Kidney tubule cell (primary cell): ENCODE results near the gene RXRA.

Experiments
- DNase-seq: peaks from one replicate; pipeline ENCODE4 v3.0.0-alpha.2; 2018; ENCODE audit warnings: low spot score

RXRA gene

GRCh38 chr9:134336924-134337323, 10.7 kb downstream of the RXRA start:
- no peak for DNase-seq

DNA sequence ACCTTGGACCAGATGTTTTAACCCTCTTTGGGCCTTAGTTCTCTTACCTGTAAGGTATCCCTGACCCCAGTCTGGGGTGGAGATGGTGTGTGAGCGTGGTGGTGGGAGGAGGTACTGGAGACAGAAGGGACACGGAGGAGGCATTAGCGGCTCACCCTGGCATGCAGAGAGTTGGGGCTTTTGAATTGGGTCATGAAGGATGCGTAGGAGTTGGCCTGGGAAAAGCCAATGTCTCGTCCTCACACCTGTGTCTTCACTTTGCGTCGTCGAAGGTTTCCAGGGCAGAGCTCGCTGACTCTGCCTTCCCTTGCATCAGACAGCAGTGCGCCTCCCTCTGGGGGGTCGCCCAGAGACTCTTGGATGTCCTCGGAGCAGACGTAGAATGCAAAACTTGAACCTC, 11.2 kb downstream of the RXRA start:
- no peak for DNase-seq

GRCh38 chr9:134338394-134339182, 12.3 kb downstream of the RXRA start:
- no peak for DNase-seq

- no peak for DNase-seq
These were observed 13.0 kb downstream of the RXRA start for GRCh38 chr9:134339183-134339806.

DNA sequence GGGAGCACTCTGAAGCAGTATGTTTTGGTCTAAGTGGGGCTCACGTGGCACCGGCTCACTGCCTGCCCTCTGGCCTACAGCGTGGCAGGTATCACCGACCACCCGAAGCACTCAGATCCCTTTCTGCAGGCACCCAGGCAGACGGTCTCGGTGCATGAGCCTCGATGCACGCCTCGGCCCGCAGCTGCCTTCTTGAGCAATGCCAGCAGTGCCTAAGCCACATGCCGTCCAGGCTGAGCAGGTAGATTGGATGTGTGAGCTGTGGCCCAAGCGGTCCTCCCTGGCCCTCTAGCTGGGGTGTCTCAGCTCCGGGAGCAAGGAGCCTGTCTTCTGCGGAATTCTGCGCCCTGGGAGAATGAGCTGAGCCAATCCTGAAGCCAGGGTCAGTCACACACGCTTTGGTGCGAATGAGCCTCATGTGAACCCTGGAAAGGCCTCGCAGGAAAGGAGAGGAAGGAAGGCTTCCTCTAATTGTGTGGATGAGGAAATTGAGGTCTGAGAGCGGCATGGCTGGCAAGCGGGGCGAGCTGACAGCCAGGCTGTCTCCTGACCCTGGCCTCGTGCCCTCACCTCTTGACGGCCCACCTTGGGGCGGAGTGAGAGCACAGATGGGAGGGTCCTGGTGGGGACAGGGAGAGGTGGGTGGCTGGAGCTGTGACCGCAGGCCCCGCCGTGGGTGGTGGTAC, 14.4 kb downstream of the RXRA start:
- no peak for DNase-seq

GRCh38 chr9:134341306-134341705, 15.1 kb downstream of the RXRA start:
- DNase-seq, result no peak

DNA sequence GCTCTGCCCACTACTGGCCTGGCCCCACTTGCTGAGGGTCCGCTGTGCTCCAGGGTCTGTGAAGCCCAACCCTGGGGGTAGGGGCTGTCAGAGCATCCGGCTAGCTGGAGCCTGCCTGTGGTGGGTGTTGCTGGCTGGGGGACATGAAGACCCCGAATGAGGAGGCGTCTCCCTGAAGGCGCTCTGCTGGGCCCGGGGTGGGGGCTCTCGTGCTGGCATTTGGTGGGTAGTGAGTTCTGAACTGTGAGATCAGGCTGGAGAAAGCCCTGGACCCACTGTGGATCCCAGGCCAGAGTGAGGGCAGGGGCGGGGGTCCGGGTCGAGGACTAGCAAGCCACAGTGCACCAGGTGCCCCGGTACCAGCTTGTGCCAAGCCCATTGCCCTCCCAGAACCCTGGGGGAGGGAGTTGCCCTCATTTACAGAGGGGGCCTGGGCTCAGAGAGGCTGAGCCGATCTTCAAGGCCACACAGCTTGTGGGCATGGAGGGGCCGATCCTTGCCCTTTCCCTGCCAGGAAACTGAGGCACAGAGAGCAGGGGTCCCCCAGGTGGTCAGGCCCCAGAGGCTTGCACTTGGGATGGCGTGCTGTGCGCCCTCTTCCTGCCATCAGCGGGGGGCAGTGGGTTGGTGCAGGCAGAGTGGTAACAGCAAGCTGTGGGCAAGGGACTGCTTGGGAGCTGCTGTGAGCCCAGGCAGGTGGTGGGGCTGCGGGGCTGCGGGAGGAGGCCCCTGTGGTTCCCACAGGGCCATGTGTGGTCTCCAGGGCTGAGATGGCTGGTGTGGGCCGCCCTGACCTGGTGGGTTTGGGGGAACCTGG, 15.9 kb downstream of the RXRA start:
- DNase-seq, result no peak

- no peak for DNase-seq
These were observed 16.5 kb downstream of the RXRA start for GRCh38 chr9:134342746-134343115.

- DNase-seq, result no peak
These were observed 17.4 kb downstream of the RXRA start for GRCh38 chr9:134343637-134344036.

DNA sequence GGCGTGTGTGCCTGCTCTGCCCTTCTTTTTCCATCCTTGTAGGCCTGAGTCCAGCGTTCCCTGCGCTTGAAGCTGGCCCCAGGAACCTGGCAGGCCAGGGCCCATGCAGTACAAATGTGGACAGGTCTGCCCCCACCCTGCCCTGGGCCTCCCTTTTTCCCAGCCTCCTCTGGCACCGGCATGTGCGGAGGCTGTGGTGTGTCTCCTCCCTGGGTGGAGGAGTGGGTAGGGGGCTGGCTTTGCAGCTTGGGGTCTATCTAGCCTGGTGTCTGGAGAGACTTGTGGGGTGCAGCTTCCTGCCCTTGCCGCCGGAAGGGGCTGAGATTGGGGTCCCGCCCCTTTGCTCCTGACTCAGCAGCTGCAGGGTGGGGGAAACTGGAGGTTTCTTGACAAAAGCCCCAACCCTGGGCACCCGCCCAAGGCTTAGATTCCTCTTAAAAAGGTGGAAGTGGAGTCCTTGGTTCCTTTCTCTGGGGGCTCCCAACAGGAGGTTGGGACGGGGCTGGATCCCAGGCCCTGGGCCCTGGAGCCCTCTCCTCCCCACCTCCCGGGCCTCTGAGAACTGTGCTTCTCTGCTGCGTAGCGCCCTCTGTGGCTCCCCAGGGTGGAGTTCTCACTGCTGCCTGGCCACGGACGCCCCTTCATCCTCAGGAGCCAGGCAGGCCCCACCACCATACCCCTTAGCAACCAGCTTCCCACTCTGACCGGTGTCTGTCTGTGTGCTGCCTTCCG, 18.0 kb downstream of the RXRA start:
- DNase-seq, result no peak

DNA sequence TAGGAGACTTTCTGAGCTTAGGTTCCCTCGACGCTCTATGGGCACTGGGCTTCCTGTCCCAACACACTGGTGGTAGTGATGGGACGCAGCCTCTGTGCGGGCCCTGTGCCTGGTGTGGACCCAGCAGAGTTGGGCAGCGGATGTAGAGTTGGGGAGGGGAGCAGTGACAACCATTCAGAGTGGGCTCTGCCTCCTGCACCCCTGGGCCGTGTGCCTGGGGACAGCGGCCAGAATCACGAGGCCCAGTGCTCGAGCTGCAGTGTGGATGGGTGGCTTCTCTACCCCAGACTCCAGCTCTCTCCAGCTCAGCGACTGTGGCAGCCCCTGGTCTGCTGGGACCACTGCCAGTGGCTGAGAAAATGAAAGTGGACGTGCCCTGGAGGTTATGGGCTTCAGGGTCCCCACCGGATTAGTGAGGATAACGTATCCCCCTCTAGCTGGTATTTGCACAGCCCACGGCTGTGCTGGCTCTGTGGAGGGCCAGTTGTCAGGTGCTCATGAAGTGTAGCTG, 18.6 kb downstream of the RXRA start:
- no peak for DNase-seq

DNA sequence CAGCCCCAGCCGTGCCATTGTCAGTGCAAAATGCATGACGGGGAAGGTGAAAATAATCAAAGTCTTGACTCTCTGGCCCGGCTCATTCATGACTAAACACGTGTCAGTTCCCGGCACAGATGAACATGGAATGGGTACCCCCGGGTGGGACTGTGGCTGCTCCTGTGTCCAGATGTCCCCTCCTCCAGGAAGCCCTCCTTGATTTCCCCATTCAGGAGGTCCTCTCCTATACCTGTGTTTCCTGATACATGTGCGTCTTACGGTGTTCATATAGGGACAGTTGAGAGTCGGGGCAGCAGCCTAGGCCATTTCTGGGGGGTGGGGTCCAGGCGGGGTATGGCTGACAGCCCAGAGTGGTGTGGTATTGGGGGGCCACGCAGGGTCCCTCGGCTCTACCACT, 19.5 kb downstream of the RXRA start:
- no peak for DNase-seq

GRCh38 chr9:134346151-134346550, 19.9 kb downstream of the RXRA start:
- DNase-seq, result no peak

DNA sequence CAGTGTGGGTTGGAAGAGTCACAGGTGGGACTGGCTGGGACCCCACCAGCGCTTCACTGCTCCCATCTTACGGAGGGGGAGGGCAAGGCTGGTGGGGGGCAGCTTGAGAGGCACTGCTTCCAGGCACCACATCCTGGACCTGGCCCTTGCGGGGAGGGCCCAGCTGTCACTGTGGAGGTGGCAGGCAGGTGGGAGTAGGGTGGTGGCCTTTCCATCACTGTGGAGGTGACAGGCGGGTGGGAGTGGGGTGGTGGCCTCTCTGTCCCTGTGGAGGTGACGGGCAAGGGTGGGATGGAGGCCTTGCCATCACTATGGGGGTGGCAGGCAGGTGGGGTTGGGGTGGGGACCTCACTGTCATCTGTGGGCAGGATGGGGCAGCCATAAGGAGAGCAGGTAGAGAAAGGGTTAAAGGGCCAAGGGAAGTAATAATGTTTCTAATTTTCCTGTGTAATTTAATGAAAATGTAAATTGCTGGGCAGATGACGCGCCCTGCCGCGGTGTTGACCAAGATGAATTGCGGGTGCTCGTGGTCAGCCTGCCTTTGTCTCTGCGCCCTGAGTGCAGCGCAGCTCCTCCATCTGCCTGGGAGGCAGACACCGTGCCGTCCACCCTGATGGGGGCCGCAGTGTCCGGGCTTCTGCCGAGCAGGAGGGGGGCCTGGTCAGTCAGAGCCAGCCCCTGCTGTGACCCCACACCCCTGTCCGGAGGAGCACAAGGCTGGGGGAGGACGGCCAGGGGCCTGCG, 20.8 kb downstream of the RXRA start:
- no peak for DNase-seq

GRCh38 chr9:134347996-134348395, 21.7 kb downstream of the RXRA start:
- no peak for DNase-seq

GRCh38 chr9:134348404-134349155, 22.3 kb downstream of the RXRA start:
- DNase-seq, result no peak

- DNase-seq, result no peak
These were observed 23.7 kb downstream of the RXRA start for GRCh38 chr9:134349936-134350335.

- DNase-seq, result no peak
These were observed 24.2 kb downstream of the RXRA start for GRCh38 chr9:134350416-134350994.

- no peak for DNase-seq
These were observed 25.4 kb downstream of the RXRA start for GRCh38 chr9:134351606-134352176.
